Right ventricle myocardium superior (tissue), 1 donor: ENCODE results near the gene STIL. TPM values are rescaled to one million over a fixed set of nuclear protein-coding genes. Genes with fewer than 3 reads are reported as not detected.
"Not testable (repeated sequence)": the region's sequence is repeated elsewhere in the genome, so short reads cannot be mapped to it uniquely, and the experiment has no call there.

Experiments
- ATAC-seq: fragments of 200-7000 bp; cut with Tn5 transposase; one replicate; pipeline ENCODE4 v1.9.1; 2020; ENCODE audit warnings: mild to moderate bottlenecking; ENCODE audit not compliant: poor library complexity
- DNase-seq: peaks from one replicate; pipeline ENCODE4 v3.0.0-alpha.2; 2020
- intact Hi-C: fragments of 100-400 bp; cut with DNase I; formaldehyde crosslinking; loops from one replicate; pipeline ENCODE4 v1.11.2; 2022
- total RNA-seq: library from RNA; stranded (reverse); fragmentation: NEBNext Ultra II Directional; extraction: Animal tissue kit (Norgen Biotek cat#: 25700); gene quantifications from one replicate; pipeline ENCODE4 v1.2.1, GENCODE V29; 2021
- donor health status: DM: no; HTN: yes; CAD: no; lungs with severe emphysema.

Gene STIL
- total RNA-seq, 1 donor from 2014 or later = 0.65 TPM

DNA sequence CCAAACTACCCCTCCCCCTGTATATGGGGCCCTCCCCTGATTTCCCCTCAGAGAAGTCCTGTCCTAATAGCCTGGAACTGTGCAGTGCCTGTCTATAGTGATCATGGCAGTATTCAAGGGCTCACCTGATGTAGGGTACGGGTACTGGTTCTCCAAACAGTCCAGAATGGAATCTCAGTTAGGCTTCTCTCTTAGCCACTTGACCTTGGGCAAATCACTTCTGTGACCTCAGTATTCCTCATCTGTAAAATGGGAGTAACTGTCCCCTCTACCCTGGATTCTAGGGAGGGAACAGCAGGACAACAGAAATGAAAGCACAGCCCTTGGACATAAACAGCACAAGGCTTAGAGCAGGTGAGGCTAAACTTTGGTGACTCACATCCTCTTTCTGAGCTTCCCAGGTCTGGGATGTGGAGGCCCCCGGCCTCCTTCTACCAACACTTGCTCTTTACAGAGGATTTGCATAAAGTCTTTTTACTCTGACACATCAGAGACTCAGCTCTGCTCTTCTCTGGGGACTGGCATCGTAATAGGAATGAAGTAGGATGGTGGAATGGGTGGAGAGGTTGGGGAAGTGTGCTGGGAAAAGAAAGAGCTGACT, 104.1 kb downstream of the STIL start:
- intact Hi-C loops = no loop called here
- no peak for ATAC-seq
- DNase-seq = no peak

GRCh38 chr1:47209091-47209490, 104.9 kb downstream of the STIL start:
- ATAC-seq (no peak), DNase-seq (no peak)
- intact Hi-C loops = no loop called here

- no peak for ATAC-seq
- intact Hi-C loops = no loop called here
- no peak for DNase-seq
These were observed 105.5 kb downstream of the STIL start for GRCh38 chr1:47208374-47208850.

- DNase-seq = no peak
These were observed 106.1 kb downstream of the STIL start for GRCh38 chr1:47207803-47208373.

GRCh38 chr1:47205918-47206317, 108.0 kb downstream of the STIL start:
- DNase-seq = no peak
- intact Hi-C loops = no loop called here
- ATAC-seq = no peak

More at GRCh38 chr1:47207803-47208373, 106.1 kb downstream of the STIL start:
- no peak for ATAC-seq
- intact Hi-C loops = no loop called here

DNA sequence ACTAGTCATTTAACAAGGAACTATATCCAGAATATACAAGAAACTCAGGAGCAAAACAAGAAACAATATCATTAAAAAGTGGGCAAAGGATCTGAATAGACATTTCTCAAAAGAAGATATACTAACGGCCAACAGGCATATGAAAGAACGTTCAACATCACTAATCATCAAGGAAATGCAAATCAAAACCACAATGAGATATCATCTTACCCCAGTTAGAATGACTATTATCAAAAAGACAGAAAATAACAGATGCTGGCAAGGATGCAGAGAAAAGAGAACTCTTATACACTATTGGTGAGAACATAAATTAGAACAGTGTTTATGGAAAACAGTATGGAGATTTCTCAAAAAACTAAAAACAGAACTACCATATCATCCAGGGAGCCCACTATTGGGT, 110.4 kb downstream of the STIL start:
- DNase-seq, intact Hi-C loops, ATAC-seq: not testable (repeated sequence)

GRCh38 chr1:47201179-47201578, 112.8 kb downstream of the STIL start:
- no peak for ATAC-seq
- intact Hi-C loops = no loop called here
- no peak for DNase-seq

Other genes starting within 250 kb of the STIL start
- gene CYP4Z1, start 246.9 kb downstream of the STIL start, total RNA-seq = 0.86 TPM
- gene CYP4A22, start 176.7 kb downstream of the STIL start, total RNA-seq = 0.16 TPM
- gene PDZK1IP1, start 124.1 kb downstream of the STIL start, total RNA-seq = not detected
- 3.8 TPM for gene TAL1, start 81.9 kb downstream of the STIL start, total RNA-seq
- gene CMPK1, start 19.6 kb upstream of the STIL start, total RNA-seq = 75.0 TPM
- gene FOXE3, start 102.1 kb upstream of the STIL start, total RNA-seq = not detected
- gene FOXD2, start 123.9 kb upstream of the STIL start, total RNA-seq = not detected